ENCODE data around the gene PGLYRP1. TPM values are rescaled to one million over a fixed set of nuclear protein-coding genes. Genes with fewer than 3 reads are reported as not detected.

Gene PGLYRP1
- total RNA-seq, 2 donors from 2014 or later, result not detected

DNA sequence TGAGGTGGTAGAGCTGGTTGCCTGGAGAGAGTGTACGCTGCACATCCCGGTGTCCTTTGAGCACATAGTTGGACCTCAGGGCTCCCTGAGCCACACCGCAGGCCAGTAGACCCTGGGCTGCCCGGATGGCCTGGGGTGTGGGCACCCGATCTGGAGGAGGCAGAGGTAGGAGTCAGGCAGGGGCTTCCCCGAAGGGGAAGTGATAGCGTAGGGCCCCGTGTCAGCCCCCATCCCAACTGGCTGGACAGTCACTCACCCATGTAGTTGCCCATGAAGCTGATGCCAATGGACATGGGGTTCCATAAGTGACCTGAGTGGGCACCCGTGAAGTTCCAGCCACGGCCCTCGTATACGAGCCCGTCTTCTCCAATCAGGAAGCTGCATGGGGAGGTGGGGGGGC lies 3.6 kb downstream of the PGLYRP1 start:
- H3K4me1 ChIP-seq (replicated peaks), result peaks cover 10% of the 10 kb centered on the region
- H3K36me3 ChIP-seq, result no peaks in the 10 kb centered on the region
- H3K9me3 ChIP-seq, result no peaks in the 10 kb centered on the region
- H3K27ac ChIP-seq, result no peak overlapping the region
- 92% methylated on average over 13 of the region's 13 CpGs for WGBS
- intact Hi-C loops (cut with DNase I), result loop anchor here (10.0 kb wide), 1 partner anchor 134 kb away; the partner anchor contains the start of gene IRF2BP1
- H3K27me3 ChIP-seq (replicated peaks; ENCODE audit: insufficient read depth), result no peaks in the 10 kb centered on the region
- no peak overlapping the region for H3K4me3 ChIP-seq
- no peak for TF ChIP-seq POLR2A (IDR thresholded peaks at IDR 0.05)
- TF ChIP-seq POLR2AphosphoS5 (IDR thresholded peaks at IDR 0.05), result no peak
- TF ChIP-seq, protein P1, sequence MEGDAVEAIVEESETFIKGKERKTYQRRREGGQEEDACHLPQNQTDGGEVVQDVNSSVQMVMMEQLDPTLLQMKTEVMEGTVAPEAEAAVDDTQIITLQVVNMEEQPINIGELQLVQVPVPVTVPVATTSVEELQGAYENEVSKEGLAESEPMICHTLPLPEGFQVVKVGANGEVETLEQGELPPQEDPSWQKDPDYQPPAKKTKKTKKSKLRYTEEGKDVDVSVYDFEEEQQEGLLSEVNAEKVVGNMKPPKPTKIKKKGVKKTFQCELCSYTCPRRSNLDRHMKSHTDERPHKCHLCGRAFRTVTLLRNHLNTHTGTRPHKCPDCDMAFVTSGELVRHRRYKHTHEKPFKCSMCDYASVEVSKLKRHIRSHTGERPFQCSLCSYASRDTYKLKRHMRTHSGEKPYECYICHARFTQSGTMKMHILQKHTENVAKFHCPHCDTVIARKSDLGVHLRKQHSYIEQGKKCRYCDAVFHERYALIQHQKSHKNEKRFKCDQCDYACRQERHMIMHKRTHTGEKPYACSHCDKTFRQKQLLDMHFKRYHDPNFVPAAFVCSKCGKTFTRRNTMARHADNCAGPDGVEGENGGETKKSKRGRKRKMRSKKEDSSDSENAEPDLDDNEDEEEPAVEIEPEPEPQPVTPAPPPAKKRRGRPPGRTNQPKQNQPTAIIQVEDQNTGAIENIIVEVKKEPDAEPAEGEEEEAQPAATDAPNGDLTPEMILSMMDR (IDR thresholded peaks at IDR 0.05), result no peak
- no peak for DNase-seq (ENCODE audit: low spot score)

DNA sequence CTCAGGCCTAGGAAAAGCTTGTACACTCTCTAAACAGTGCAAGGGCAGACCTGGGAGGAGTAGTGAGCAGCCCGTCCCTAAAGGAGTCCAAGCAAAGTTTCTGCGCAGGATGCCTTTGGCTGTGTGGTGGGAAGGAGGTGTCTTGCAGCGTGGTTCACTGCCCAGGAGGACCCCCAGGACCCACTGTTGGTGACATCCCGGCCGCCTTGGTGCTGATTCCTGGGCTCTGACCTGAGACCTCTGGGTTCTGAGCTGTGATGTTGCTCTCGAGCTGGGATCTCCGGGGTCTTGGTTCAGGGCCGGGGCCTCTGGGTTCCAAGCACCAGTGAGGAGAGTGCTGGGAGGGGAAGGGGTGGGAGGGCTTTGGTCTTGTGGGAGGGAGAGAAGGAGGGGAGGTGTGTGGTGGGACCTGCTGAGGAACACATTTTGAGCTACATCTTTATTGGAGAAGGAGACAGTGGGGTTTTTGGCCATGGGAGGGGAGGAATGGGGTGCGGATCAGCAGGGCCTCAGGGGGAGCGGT lies 4.1 kb downstream of the PGLYRP1 start:
- Histone ChIP-seq H3K4me1 (replicated peaks) (peaks cover 10% of the 10 kb centered on the region), H3K27me3 (replicated peaks; ENCODE audit: insufficient read depth) (no peaks in the 10 kb centered on the region), H3K4me3 (no peak overlapping the region), H3K9me3 (no peaks in the 10 kb centered on the region), H3K36me3 (no peaks in the 10 kb centered on the region), H3K27ac (no peak overlapping the region)
- no peak for DNase-seq (ENCODE audit: low spot score)
- 96% methylated on average over 10 of the region's 10 CpGs for WGBS
- intact Hi-C loops (cut with DNase I), result loop anchor here (10.0 kb wide), 1 partner anchor 134 kb away; the partner anchor contains the start of gene IRF2BP1
- TF ChIP-seq POLR2AphosphoS5 (IDR thresholded peaks at IDR 0.05), result no peak
- TF ChIP-seq POLR2A (IDR thresholded peaks at IDR 0.05), result no peak
- TF ChIP-seq, protein P1 (IDR thresholded peaks at IDR 0.05), result no peak

GRCh38 chr19:46017874-46018675 lies 4.8 kb downstream of the PGLYRP1 start:
- TF ChIP-seq, protein P1 (IDR thresholded peaks at IDR 0.05), result no peak
- TF ChIP-seq POLR2AphosphoS5 (IDR thresholded peaks at IDR 0.05) (no peak), POLR2A (IDR thresholded peaks at IDR 0.05) (no peak)
- Histone ChIP-seq H3K4me3 (no peak overlapping the region), H3K36me3 (no peaks in the 10 kb centered on the region), H3K9me3 (no peaks in the 10 kb centered on the region), H3K27me3 (replicated peaks; ENCODE audit: insufficient read depth) (no peaks in the 10 kb centered on the region), H3K27ac (no peak overlapping the region), H3K4me1 (replicated peaks) (peaks cover 10% of the 10 kb centered on the region)
- intact Hi-C loops (cut with DNase I), result loop anchor here (10.0 kb wide), 1 partner anchor 133 kb away; the partner anchor contains the start of gene IRF2BP1
- DNase-seq (ENCODE audit: low spot score), result no peak
- WGBS, result 94% methylated on average over 15 of the region's 15 CpGs

DNA sequence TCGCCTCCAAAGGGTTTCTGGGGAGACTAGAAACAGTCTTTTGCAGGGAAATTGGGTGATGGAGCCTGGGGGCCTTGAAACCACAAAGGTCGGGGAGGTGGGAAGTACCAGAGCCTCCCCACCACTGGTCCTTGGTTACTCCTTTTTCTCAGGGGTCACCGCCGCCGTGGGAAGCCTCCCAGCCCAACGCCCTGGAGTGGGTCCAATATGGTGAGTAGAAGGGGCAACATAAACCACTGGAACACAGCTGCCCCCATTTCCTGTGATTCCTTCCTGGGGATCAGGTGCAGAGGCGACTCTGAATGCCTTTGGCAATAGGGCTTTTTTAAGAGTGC lies 5.8 kb downstream of the PGLYRP1 start:
- intact Hi-C loops (cut with DNase I), result loop anchor here (10.0 kb wide), 1 partner anchor 132 kb away; the partner anchor contains the start of gene IRF2BP1
- peaks cover 10% of the 10 kb centered on the region for H3K4me1 ChIP-seq (replicated peaks)
- 59% methylated on average over 7 of the region's 7 CpGs for WGBS

More for the DNA sequence above, 5.8 kb downstream of the PGLYRP1 start:
- no peak overlapping the region for H3K4me3 ChIP-seq
- H3K27me3 ChIP-seq (replicated peaks; ENCODE audit: insufficient read depth), result no peaks in the 10 kb centered on the region
- H3K27ac ChIP-seq, result no peak overlapping the region
- DNase-seq (ENCODE audit: low spot score), result no peak
- TF ChIP-seq POLR2A (IDR thresholded peaks at IDR 0.05) (no peak), POLR2AphosphoS5 (IDR thresholded peaks at IDR 0.05) (no peak)
- TF ChIP-seq, protein P1 (IDR thresholded peaks at IDR 0.05), result no peak
- no peaks in the 10 kb centered on the region for H3K9me3 ChIP-seq
- H3K36me3 ChIP-seq, result no peaks in the 10 kb centered on the region
